HepG2 (cell line): ENCODE measurements around the gene NRL. TPM values are rescaled to one million over a fixed set of nuclear protein-coding genes. Genes with fewer than 3 reads are reported as not detected.

Source experiments
- AHR ChIP-seq: IDR thresholded peaks from 2 replicates; pipeline ENCODE4 v1.6.1; 2018; ENCODE audit warnings: missing genetic modification reagents, missing compliant biosample characterization
- ATF1 ChIP-seq: IDR thresholded peaks from 2 replicates; pipeline ENCODE4 v1.6.1; 2016; ENCODE audit warnings: mild to moderate bottlenecking, control low read depth
- GABPB1 ChIP-seq: IDR thresholded peaks from 2 replicates; pipeline ENCODE4 v1.6.1; 2016; ENCODE audit warnings: mild to moderate bottlenecking, missing genetic modification reagents, moderate library complexity, missing compliant biosample characterization
- HNRNPK ChIP-seq: fragments of 200-400 bp; formaldehyde crosslinking; IDR thresholded peaks from 2 replicates; pipeline ENCODE4 v1.6.1; 2018; ENCODE audit warnings: low read length, low read depth, moderate library complexity, mild to moderate bottlenecking; ENCODE audit not compliant: poor library complexity, severe bottlenecking
- HOXA5 ChIP-seq: sonication (generic); formaldehyde crosslinking; IDR thresholded peaks from 2 replicates; pipeline ENCODE4 v1.4.0; 2020; ENCODE audit warnings: missing genetic modification reagents
- JARID2 ChIP-seq: sonication (generic); formaldehyde crosslinking; IDR thresholded peaks from 2 replicates; pipeline ENCODE4 v1.8.1; 2023; ENCODE audit warnings: missing genetic modification reagents, inconsistent platforms; ENCODE audit not compliant: insufficient replicate concordance
- NFIB ChIP-seq: sonication (generic); formaldehyde crosslinking; IDR thresholded peaks from 2 replicates; pipeline ENCODE4 v1.9.0; 2021; ENCODE audit warnings: missing genetic modification reagents, mild to moderate bottlenecking, borderline replicate concordance
- POGZ ChIP-seq: sonication (generic); formaldehyde crosslinking; IDR thresholded peaks from 2 replicates; pipeline ENCODE4 v1.4.0; 2020; ENCODE audit warnings: mild to moderate bottlenecking, missing genetic modification reagents
- PRPF4 ChIP-seq: fragments of 200-400 bp; formaldehyde crosslinking; IDR thresholded peaks from 2 replicates; pipeline ENCODE4 v1.6.1; 2016; ENCODE audit warnings: low read length, low read depth; ENCODE audit not compliant: poor library complexity, severe bottlenecking
- SIX1 ChIP-seq: sonication (generic); formaldehyde crosslinking; IDR thresholded peaks from 2 replicates; pipeline ENCODE4 v1.4.0; 2020; ENCODE audit warnings: missing genetic modification reagents, borderline replicate concordance
- SP5 ChIP-seq: IDR thresholded peaks from 2 replicates; pipeline ENCODE4 v1.6.1; 2016; ENCODE audit warnings: low read depth, borderline replicate concordance
- ZNF33B ChIP-seq: sonication (generic); formaldehyde crosslinking; IDR thresholded peaks from 2 replicates; pipeline ENCODE4 v1.5.1; 2020; ENCODE audit warnings: mild to moderate bottlenecking, missing genetic modification reagents
- ZNF652 ChIP-seq: IDR thresholded peaks from 2 replicates; pipeline ENCODE4 v1.6.1; 2016; ENCODE audit warnings: low read depth, borderline replicate concordance
- ZNF839 ChIP-seq: sonication (generic); formaldehyde crosslinking; IDR thresholded peaks from 2 replicates; pipeline ENCODE4 v1.4.0; 2020; ENCODE audit warnings: missing genetic modification reagents, mild to moderate bottlenecking, borderline replicate concordance
- polyA plus RNA-seq, 8 experiments: library from polyadenylated mRNA; depleted of rRNA in 3 of 8; stranded (reverse) in 7 of 8; unstranded in 1 of 8; fragments of >200 nt; fragmentation: Illumina TruSeq in 4 of 8; extraction: Trizol in 4 of 8; gene quantifications; 2 replicates each; pipeline versions ENCODE4 v1.2.1 to v1.2.3, GENCODE V29; 2011 to 2016; ENCODE audit warnings: low read depth in 4 of 8, missing spikeins in 1 of 8, mixed read lengths in 1 of 8; ENCODE audit not compliant: insufficient read depth in 1 of 8
- total RNA-seq, 5 experiments: library from RNA; depleted of rRNA; stranded (reverse); fragments of >200 nt; fragmentation: Illumina TruSeq; extraction: Trizol; gene quantifications; 2 replicates each; pipeline ENCODE4 v1.2.3, GENCODE V29; 2016; ENCODE audit warnings: low read depth in 1 of 5
- TF ChIP-seq, protein P1 (sequence below): sonication (generic); formaldehyde crosslinking; IDR thresholded peaks from 2 replicates; pipeline ENCODE4 v1.4.0; 2020; ENCODE audit warnings: missing genetic modification reagents, borderline replicate concordance
- TF ChIP-seq, protein P2 (sequence below): sonication (generic); formaldehyde crosslinking; IDR thresholded peaks from 2 replicates; pipeline ENCODE4 v1.4.0; 2020; ENCODE audit warnings: missing genetic modification reagents
- TF ChIP-seq, protein P3 (sequence below): sonication (generic); formaldehyde crosslinking; IDR thresholded peaks from 2 replicates; pipeline ENCODE4 v1.9.0; 2021; ENCODE audit warnings: missing genetic modification reagents, mild to moderate bottlenecking, borderline replicate concordance
- TF ChIP-seq, protein P4 (sequence below): IDR thresholded peaks from 2 replicates; pipeline ENCODE4 v1.6.1; 2016; ENCODE audit warnings: control low read depth
- TF ChIP-seq, protein P5 (sequence below): IDR thresholded peaks from 2 replicates; pipeline ENCODE4 v1.6.1; 2016; ENCODE audit warnings: low read depth, borderline replicate concordance

Gene NRL
- total and polyA plus RNA-seq, 2 of the 13 experiments (the other 11 are each of a cell fraction or from before 2014, with no cell fraction given) = 2.5 to 4.7 TPM

DNA sequence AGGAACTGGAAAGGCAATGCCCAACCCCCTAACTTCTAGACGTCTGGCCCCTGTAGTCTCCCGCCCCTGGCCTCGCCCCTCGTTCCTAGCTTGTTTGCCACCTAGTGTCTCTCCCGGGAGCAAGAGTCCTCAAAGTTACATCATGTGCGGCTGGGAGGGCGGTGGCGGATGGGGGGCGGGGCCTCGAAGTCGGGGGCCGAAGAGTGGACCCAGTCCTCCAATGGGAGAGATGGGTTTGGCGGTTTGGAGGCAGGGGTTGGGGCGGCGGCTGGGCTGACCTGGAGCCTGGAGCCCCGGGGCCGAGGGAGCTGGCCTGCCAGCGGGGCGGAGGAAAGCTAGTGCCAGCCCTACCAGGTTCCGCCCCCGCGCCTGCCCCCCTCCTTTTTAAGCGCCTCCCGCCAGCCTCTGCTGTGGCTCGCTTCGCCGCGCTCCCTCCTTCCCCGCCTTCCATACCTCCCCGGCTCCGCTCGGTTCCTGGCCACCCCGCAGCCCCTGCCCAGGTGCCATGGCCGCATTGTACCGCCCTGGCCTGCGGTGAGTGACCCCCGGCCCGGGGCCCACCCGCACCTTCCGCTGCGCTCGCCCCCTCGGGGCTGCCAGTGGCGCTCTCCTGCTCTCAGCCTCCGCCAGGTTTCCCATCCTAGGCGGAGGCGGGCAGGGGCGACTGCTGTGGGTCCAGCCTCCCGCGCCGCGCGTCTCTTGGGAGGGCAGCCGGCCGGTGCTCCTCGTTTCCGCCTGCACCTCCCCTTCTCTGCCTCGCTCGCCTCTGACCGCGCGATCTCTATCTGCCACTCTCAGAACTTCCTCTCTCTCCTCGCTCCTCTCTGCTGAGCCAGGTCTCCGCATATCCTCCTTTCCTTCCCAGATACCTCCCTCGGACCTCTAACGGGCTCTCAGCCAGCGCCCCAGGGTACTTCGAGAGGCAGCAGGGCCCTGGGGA is 20.6 kb downstream of the NRL start, which contains the start of gene PCK2 (continued):
- TF ChIP-seq, protein P1, sequence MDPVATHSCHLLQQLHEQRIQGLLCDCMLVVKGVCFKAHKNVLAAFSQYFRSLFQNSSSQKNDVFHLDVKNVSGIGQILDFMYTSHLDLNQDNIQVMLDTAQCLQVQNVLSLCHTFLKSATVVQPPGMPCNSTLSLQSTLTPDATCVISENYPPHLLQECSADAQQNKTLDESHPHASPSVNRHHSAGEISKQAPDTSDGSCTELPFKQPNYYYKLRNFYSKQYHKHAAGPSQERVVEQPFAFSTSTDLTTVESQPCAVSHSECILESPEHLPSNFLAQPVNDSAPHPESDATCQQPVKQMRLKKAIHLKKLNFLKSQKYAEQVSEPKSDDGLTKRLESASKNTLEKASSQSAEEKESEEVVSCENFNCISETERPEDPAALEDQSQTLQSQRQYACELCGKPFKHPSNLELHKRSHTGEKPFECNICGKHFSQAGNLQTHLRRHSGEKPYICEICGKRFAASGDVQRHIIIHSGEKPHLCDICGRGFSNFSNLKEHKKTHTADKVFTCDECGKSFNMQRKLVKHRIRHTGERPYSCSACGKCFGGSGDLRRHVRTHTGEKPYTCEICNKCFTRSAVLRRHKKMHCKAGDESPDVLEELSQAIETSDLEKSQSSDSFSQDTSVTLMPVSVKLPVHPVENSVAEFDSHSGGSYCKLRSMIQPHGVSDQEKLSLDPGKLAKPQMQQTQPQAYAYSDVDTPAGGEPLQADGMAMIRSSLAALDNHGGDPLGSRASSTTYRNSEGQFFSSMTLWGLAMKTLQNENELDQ (CRISPR knock-in tag) = no peak; the same call in none of the 2 replicates
- TF ChIP-seq, protein P2, sequence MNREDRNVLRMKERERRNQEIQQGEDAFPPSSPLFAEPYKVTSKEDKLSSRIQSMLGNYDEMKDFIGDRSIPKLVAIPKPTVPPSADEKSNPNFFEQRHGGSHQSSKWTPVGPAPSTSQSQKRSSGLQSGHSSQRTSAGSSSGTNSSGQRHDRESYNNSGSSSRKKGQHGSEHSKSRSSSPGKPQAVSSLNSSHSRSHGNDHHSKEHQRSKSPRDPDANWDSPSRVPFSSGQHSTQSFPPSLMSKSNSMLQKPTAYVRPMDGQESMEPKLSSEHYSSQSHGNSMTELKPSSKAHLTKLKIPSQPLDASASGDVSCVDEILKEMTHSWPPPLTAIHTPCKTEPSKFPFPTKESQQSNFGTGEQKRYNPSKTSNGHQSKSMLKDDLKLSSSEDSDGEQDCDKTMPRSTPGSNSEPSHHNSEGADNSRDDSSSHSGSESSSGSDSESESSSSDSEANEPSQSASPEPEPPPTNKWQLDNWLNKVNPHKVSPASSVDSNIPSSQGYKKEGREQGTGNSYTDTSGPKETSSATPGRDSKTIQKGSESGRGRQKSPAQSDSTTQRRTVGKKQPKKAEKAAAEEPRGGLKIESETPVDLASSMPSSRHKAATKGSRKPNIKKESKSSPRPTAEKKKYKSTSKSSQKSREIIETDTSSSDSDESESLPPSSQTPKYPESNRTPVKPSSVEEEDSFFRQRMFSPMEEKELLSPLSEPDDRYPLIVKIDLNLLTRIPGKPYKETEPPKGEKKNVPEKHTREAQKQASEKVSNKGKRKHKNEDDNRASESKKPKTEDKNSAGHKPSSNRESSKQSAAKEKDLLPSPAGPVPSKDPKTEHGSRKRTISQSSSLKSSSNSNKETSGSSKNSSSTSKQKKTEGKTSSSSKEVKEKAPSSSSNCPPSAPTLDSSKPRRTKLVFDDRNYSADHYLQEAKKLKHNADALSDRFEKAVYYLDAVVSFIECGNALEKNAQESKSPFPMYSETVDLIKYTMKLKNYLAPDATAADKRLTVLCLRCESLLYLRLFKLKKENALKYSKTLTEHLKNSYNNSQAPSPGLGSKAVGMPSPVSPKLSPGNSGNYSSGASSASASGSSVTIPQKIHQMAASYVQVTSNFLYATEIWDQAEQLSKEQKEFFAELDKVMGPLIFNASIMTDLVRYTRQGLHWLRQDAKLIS (CRISPR knock-in tag) = peak; percentile 99
- TF ChIP-seq ATF1 = no peak
- TF ChIP-seq NFIB (CRISPR knock-in tag) = no peak; the same call in 1 of the 2 replicates
- TF ChIP-seq ZNF839 = peak; percentile 75; the same call in 1 of the 2 replicates
- TF ChIP-seq ZNF33B (CRISPR knock-in tag) = peak; percentile 93
- TF ChIP-seq SIX1 (CRISPR knock-in tag) = 0 out of 2 replicates have a peak, but pooled peaks have one; percentile 51
- peak; percentile 93 for TF ChIP-seq JARID2 (CRISPR knock-in tag)
- TF ChIP-seq, protein P3, sequence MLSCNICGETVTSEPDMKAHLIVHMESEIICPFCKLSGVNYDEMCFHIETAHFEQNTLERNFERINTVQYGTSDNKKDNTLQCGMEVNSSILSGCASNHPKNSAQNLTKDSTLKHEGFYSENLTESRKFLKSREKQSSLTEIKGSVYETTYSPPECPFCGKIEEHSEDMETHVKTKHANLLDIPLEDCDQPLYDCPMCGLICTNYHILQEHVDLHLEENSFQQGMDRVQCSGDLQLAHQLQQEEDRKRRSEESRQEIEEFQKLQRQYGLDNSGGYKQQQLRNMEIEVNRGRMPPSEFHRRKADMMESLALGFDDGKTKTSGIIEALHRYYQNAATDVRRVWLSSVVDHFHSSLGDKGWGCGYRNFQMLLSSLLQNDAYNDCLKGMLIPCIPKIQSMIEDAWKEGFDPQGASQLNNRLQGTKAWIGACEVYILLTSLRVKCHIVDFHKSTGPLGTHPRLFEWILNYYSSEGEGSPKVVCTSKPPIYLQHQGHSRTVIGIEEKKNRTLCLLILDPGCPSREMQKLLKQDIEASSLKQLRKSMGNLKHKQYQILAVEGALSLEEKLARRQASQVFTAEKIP = no peak
- peak; percentile 95 for TF ChIP-seq AHR (CRISPR knock-in tag)
- no peak for TF ChIP-seq PRPF4
- TF ChIP-seq POGZ (CRISPR knock-in tag) = peak; percentile 81
- TF ChIP-seq, protein P4, sequence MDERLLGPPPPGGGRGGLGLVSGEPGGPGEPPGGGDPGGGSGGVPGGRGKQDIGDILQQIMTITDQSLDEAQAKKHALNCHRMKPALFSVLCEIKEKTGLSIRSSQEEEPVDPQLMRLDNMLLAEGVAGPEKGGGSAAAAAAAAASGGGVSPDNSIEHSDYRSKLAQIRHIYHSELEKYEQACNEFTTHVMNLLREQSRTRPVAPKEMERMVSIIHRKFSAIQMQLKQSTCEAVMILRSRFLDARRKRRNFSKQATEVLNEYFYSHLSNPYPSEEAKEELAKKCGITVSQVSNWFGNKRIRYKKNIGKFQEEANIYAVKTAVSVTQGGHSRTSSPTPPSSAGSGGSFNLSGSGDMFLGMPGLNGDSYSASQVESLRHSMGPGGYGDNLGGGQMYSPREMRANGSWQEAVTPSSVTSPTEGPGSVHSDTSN = no peak
- peak; percentile 91 for TF ChIP-seq GABPB1 (CRISPR knock-in tag)
- TF ChIP-seq HNRNPK = peak; percentile 100
- TF ChIP-seq, protein P5, sequence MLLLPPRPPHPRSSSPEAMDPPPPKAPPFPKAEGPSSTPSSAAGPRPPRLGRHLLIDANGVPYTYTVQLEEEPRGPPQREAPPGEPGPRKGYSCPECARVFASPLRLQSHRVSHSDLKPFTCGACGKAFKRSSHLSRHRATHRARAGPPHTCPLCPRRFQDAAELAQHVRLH (CRISPR knock-in tag) = peak; percentile 98
- TF ChIP-seq SP5 (CRISPR knock-in tag) = peak; percentile 96
- TF ChIP-seq HOXA5 = peak; percentile 99
- TF ChIP-seq ZNF652 (CRISPR knock-in tag) = peak; percentile 38
